Uterus (tissue), 4 donors: ENCODE data around the gene SERPINE2. TPM values are rescaled to one million over a fixed set of nuclear protein-coding genes. Genes with fewer than 3 reads are reported as not detected.

Experiments used
- DNase-seq, 2 donors: peaks; one replicate each; pipeline ENCODE4 v3.0.0-alpha.2; 2019 to 2020
- H3K27ac ChIP-seq, 2 donors: fragments of 200-600 bp; sonication (generic); 1 replicate in 1 of 2; 2 replicates in 1 of 2; pipeline ENCODE4 v1.5.1; 2016 to 2018
- H3K27me3 ChIP-seq, 2 donors: fragments of 200-600 bp; sonication (generic); one replicate each; pipeline ENCODE4 v1.5.1; 2018 to 2019; ENCODE audit warnings: control low read depth in 1 of 2
- H3K36me3 ChIP-seq, 2 donors: fragments of 200-600 bp; sonication (generic); one replicate each; pipeline ENCODE4 v1.5.1; 2019; ENCODE audit warnings: control low read depth in 1 of 2
- H3K4me1 ChIP-seq, 2 donors: fragments of 200-600 bp; sonication (generic); one replicate each; pipeline ENCODE4 v1.5.1; 2018 to 2019; ENCODE audit warnings: control low read depth in 1 of 2
- H3K4me3 ChIP-seq, 2 donors: fragments of 200-600 bp; sonication (generic); 1 replicate in 1 of 2; 2 replicates in 1 of 2; pipeline ENCODE4 v1.5.1; 2018 to 2019; ENCODE audit warnings: mild to moderate bottlenecking in 1 of 2
- H3K9me3 ChIP-seq, 2 donors: fragments of 200-600 bp; sonication (generic); one replicate each; pipeline ENCODE4 v1.5.1; 2019; ENCODE audit warnings: control low read depth in 1 of 2
- POLR2A ChIP-seq, 2 donors: fragments of 450-650 bp; IDR thresholded peaks; one replicate each; pipeline ENCODE4 v1.6.1; 2016; ENCODE audit warnings: antibody characterized with exemption in 2 of 2, mild to moderate bottlenecking in 1 of 2, moderate library complexity in 1 of 2
- intact Hi-C: fragments of 100-400 bp; cut with DNase I; formaldehyde crosslinking; loops from one replicate; pipeline ENCODE4 v1.15.1; 2023; ENCODE audit warnings: low total_unique reads
- total RNA-seq, 4 donors: library from RNA; depleted of rRNA in 3 of 4; stranded (reverse); fragments of >200 nt in 3 of 4; gene quantifications; one replicate each; pipeline versions ENCODE4 v1.1.0 to v1.2.4, GENCODE V29; 2014 to 2023
- TF ChIP-seq, protein P1 (sequence below), 4 experiments: fragments of 200-600 bp in 2 of 4; fragments of 450-650 bp in 2 of 4; sonication (generic) in 2 of 4; IDR thresholded peaks; one replicate each; pipeline ENCODE4 v1.5.1; 2016 to 2019; ENCODE audit warnings: antibody characterized with exemption in 4 of 4, mild to moderate bottlenecking in 2 of 4, moderate library complexity in 1 of 4
- donor health status: DM: yes; HTN: yes; CAD: no.

SERPINE2 gene
- total RNA-seq, 4 donors from 2014 or later, result 0.26 to 62.1 (median 6.7) TPM

DNA sequence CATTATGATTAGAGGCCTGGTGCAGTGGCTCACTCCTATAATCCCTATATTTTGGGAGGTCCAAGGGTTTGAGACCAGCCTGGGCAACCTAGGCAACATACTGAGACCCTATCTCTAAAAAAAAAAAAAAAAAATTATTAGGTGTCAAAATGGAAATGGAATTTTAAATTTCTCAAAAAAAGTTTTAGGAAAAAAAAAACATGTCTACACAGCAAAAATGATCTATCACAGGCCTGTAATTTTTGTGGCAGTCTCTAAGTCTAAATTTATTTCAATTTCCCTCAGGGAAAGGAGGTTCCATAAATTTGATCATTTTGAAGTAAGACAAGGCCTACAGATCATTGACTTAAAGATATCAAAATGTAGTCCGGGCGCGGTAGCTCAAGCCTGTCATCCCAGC, 65.5 kb downstream of the SERPINE2 start:
- no peaks in the 10 kb centered on the region for H3K36me3 ChIP-seq
- H3K27me3 ChIP-seq, result no peaks in the 10 kb centered on the region
- H3K9me3 ChIP-seq, result no peaks in the 10 kb centered on the region
- no peak overlapping the region for H3K4me3 ChIP-seq
- no peak for DNase-seq
- no peak overlapping the region for H3K27ac ChIP-seq
- no peaks in the 10 kb centered on the region for H3K4me1 ChIP-seq
- intact Hi-C loops, result no loop called here
- TF ChIP-seq, protein P1, sequence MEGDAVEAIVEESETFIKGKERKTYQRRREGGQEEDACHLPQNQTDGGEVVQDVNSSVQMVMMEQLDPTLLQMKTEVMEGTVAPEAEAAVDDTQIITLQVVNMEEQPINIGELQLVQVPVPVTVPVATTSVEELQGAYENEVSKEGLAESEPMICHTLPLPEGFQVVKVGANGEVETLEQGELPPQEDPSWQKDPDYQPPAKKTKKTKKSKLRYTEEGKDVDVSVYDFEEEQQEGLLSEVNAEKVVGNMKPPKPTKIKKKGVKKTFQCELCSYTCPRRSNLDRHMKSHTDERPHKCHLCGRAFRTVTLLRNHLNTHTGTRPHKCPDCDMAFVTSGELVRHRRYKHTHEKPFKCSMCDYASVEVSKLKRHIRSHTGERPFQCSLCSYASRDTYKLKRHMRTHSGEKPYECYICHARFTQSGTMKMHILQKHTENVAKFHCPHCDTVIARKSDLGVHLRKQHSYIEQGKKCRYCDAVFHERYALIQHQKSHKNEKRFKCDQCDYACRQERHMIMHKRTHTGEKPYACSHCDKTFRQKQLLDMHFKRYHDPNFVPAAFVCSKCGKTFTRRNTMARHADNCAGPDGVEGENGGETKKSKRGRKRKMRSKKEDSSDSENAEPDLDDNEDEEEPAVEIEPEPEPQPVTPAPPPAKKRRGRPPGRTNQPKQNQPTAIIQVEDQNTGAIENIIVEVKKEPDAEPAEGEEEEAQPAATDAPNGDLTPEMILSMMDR (IDR thresholded peaks at IDR 0.05), result no peak
- TF ChIP-seq POLR2A (IDR thresholded peaks at IDR 0.05), result no peak

DNA sequence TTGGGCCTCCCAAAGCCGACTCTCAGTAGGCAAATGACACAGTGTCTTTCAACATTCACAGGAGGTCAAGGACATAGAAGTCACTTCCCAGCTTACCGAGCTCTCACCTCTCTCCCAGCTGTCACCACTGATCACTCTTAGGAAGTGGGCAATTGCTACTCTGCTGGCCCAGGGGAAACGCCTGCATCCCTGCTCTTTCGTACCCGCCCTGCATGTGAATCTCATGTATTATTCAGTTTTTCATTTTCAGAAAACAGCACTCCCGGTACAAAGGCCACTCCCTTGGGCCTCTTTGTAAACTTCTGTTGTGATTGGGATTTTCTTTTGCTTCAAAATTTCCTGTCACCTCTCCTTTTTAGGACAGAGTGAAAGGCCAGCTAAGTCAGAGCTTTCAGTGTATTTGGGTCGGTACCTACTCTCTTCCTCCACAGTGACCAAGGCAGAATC, 66.4 kb downstream of the SERPINE2 start:
- TF ChIP-seq, protein P1 (IDR thresholded peaks at IDR 0.05), result no peak
- TF ChIP-seq POLR2A (IDR thresholded peaks at IDR 0.05), result no peak
- intact Hi-C loops, result no loop called here

DNA sequence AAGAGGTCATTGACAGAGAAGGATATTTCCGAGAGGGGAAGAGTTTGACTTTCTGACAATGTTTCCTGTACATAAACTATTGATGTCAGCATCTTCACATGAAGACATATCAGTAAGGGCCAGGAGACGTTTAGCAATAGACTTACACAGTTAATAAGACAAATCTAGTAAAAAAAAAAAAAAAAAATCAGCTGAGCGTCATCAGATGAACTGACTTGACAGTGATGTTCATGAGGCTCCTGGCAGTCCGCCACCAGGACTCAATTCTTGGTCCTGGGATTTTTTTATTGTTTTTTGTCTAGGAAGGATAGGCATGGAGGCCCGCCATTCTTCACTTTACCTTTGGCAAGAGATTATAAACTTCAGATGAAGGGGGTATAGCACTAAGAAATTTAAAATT, 67.4 kb downstream of the SERPINE2 start:
- H3K4me1 ChIP-seq, result no peaks in the 10 kb centered on the region
- H3K27ac ChIP-seq, result no peak overlapping the region
- no peaks in the 10 kb centered on the region for H3K27me3 ChIP-seq
- no peak for TF ChIP-seq POLR2A (IDR thresholded peaks at IDR 0.05)
- TF ChIP-seq, protein P1 (IDR thresholded peaks at IDR 0.05), result no peak
- no peaks in the 10 kb centered on the region for H3K9me3 ChIP-seq
- no peak overlapping the region for H3K4me3 ChIP-seq
- intact Hi-C loops, result no loop called here
- no peak for DNase-seq
- H3K36me3 ChIP-seq, result no peaks in the 10 kb centered on the region

More for the DNA sequence above, 66.4 kb downstream of the SERPINE2 start:
- Histone ChIP-seq H3K4me3 (no peak overlapping the region), H3K36me3 (no peaks in the 10 kb centered on the region), H3K27ac (no peak overlapping the region), H3K4me1 (no peaks in the 10 kb centered on the region), H3K27me3 (no peaks in the 10 kb centered on the region), H3K9me3 (no peaks in the 10 kb centered on the region)
- no peak for DNase-seq

DNA sequence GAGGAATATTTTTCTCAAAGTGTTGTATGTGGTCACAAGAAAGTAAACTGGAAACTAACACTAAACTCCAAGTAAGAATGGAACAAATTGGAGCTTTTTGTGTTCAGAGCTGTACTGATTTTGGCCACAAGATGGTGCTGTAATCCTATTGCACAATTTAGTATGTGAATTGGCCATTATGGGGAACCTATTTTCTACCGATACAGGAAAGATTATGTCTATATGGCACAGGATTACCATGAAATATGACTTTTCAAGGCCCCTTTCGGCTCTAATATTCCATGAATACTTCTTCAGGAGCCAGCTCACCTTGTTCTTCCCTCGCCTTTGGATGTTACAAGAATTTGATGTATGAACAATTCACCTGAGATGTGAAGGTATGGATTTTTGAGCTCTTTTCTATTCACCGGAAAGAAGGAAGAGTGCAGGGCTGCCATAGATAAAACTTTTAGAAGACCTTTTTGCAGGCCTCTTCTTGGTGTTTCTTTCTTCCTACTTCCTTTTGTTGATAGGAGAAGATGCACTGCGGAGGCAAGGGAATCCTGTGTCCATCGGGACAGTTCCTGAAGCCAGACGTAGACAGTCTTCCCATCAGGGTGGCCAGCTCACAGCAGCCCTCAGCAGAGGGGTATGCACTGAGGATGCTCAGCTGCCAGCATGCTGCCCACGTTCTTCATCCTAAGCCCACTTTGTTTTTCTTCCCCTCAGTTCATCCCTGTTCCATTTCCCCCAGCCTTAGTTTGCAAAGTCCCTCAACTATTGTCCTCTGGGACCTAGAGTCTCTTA, 68.5 kb downstream of the SERPINE2 start:
- intact Hi-C loops, result no loop called here
- Histone ChIP-seq H3K9me3 (no peaks in the 10 kb centered on the region), H3K4me3 (no peak overlapping the region), H3K36me3 (no peaks in the 10 kb centered on the region), H3K4me1 (no peaks in the 10 kb centered on the region), H3K27ac (no peak overlapping the region), H3K27me3 (no peaks in the 10 kb centered on the region)
- TF ChIP-seq POLR2A (IDR thresholded peaks at IDR 0.05), result no peak
- TF ChIP-seq, protein P1 (IDR thresholded peaks at IDR 0.05), result peak; percentile 77 to 86 (median 85)
- peak in 1 of 2 donors; percentile 33 for DNase-seq

DNA sequence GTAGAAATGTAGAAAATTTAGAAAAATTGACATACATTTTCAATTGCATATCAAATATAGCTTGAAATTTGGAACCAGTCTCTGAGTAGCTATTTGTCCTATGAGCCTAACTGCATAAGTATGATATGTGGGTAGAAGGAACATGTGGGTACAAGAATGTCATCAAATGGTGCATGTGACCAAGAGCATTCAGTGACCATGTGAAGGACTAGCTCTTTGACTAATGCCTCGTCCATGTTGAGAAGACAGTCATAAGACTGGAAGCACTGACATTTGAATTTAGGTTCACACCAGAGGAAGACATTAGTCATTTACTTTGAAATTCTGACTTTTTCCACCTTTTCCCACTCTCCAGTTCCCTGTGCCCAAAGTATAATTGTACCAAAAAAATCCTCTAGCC, 69.2 kb downstream of the SERPINE2 start:
- Histone ChIP-seq H3K27ac (no peak overlapping the region), H3K36me3 (no peaks in the 10 kb centered on the region), H3K27me3 (no peaks in the 10 kb centered on the region), H3K4me1 (no peaks in the 10 kb centered on the region), H3K4me3 (no peak overlapping the region), H3K9me3 (no peaks in the 10 kb centered on the region)
- TF ChIP-seq, protein P1 (IDR thresholded peaks at IDR 0.05), result no peak
- TF ChIP-seq POLR2A (IDR thresholded peaks at IDR 0.05), result no peak
- intact Hi-C loops, result no loop called here
- no peak for DNase-seq
